K562 (cell line): Measurements from ENCODE around the gene COL24A1.

ENCODE experiments used
- BCL6 ChIP-seq: fragments of 250-450 bp; sonication (Bioruptor Pico); IDR thresholded peaks from 2 replicates; pipeline ENCODE4 v1.4.0; 2020
- CGGBP1 ChIP-seq: fragments of 250-450 bp; sonication (Bioruptor Pico); IDR thresholded peaks from 2 replicates; pipeline ENCODE4 v1.9.0; 2021; ENCODE audit warnings: mild to moderate bottlenecking
- CHD1 ChIP-seq: fragments of 200-600 bp; sonication (generic); IDR thresholded peaks from one replicate; pipeline ENCODE4 v1.6.1; 2012; ENCODE audit warnings: mild to moderate bottlenecking, moderate library complexity, low read length, inconsistent platforms
- CHD4 ChIP-seq: fragments of 200-600 bp; sonication (generic); IDR thresholded peaks from 3 replicates; pipeline ENCODE4 v1.6.1; 2012; ENCODE audit warnings: low read depth, mild to moderate bottlenecking, mixed read lengths, low read length, inconsistent platforms; ENCODE audit not compliant: insufficient read depth, insufficient replicate concordance, poor library complexity, severe bottlenecking
- CREB3 ChIP-seq: fragments of 450-650 bp; conservative IDR thresholded peaks from 2 replicates; pipeline ENCODE4 v1.6.1; 2016; ENCODE audit warnings: missing genetic modification characterization, low read depth, mild to moderate bottlenecking, missing compliant biosample characterization, moderate library complexity
- DMBX1 ChIP-seq: fragments of 250-450 bp; sonication (Bioruptor Pico); IDR thresholded peaks from 2 replicates; pipeline ENCODE4 v1.8.0; 2022; ENCODE audit warnings: inconsistent platforms, mild to moderate bottlenecking, moderate library complexity, borderline replicate concordance
- JUNB ChIP-seq: fragments of 450-650 bp; formaldehyde crosslinking; conservative IDR thresholded peaks from 2 replicates; pipeline ENCODE4 v1.4.0; 2020; ENCODE audit warnings: mild to moderate bottlenecking
- TF ChIP-seq, protein P1 (sequence below): fragments of 450-650 bp; IDR thresholded peaks from 2 replicates; pipeline ENCODE4 v1.6.1; 2016; ENCODE audit warnings: mild to moderate bottlenecking, moderate library complexity
- TF ChIP-seq, protein P2 (sequence below), 3 experiments: IDR thresholded peaks in 2 of 3; conservative IDR thresholded peaks in 1 of 3; 2 replicates each; pipeline ENCODE4 v1.5.1; 2011 to 2012; ENCODE audit warnings: low read length in 3 of 3, mild to moderate bottlenecking in 3 of 3, control low read depth in 2 of 3, improper control_type of control experiment in 1 of 3, inconsistent platforms in 1 of 3, low read depth in 1 of 3, mixed read lengths in 1 of 3, moderate library complexity in 1 of 3; ENCODE audit not compliant: insufficient read depth in 2 of 3

- no peak for TF ChIP-seq DMBX1 (CRISPR knock-in tag)
- TF ChIP-seq CHD1 = no peak
- TF ChIP-seq CGGBP1 (CRISPR knock-in tag) = no peak
- TF ChIP-seq, protein P1, sequence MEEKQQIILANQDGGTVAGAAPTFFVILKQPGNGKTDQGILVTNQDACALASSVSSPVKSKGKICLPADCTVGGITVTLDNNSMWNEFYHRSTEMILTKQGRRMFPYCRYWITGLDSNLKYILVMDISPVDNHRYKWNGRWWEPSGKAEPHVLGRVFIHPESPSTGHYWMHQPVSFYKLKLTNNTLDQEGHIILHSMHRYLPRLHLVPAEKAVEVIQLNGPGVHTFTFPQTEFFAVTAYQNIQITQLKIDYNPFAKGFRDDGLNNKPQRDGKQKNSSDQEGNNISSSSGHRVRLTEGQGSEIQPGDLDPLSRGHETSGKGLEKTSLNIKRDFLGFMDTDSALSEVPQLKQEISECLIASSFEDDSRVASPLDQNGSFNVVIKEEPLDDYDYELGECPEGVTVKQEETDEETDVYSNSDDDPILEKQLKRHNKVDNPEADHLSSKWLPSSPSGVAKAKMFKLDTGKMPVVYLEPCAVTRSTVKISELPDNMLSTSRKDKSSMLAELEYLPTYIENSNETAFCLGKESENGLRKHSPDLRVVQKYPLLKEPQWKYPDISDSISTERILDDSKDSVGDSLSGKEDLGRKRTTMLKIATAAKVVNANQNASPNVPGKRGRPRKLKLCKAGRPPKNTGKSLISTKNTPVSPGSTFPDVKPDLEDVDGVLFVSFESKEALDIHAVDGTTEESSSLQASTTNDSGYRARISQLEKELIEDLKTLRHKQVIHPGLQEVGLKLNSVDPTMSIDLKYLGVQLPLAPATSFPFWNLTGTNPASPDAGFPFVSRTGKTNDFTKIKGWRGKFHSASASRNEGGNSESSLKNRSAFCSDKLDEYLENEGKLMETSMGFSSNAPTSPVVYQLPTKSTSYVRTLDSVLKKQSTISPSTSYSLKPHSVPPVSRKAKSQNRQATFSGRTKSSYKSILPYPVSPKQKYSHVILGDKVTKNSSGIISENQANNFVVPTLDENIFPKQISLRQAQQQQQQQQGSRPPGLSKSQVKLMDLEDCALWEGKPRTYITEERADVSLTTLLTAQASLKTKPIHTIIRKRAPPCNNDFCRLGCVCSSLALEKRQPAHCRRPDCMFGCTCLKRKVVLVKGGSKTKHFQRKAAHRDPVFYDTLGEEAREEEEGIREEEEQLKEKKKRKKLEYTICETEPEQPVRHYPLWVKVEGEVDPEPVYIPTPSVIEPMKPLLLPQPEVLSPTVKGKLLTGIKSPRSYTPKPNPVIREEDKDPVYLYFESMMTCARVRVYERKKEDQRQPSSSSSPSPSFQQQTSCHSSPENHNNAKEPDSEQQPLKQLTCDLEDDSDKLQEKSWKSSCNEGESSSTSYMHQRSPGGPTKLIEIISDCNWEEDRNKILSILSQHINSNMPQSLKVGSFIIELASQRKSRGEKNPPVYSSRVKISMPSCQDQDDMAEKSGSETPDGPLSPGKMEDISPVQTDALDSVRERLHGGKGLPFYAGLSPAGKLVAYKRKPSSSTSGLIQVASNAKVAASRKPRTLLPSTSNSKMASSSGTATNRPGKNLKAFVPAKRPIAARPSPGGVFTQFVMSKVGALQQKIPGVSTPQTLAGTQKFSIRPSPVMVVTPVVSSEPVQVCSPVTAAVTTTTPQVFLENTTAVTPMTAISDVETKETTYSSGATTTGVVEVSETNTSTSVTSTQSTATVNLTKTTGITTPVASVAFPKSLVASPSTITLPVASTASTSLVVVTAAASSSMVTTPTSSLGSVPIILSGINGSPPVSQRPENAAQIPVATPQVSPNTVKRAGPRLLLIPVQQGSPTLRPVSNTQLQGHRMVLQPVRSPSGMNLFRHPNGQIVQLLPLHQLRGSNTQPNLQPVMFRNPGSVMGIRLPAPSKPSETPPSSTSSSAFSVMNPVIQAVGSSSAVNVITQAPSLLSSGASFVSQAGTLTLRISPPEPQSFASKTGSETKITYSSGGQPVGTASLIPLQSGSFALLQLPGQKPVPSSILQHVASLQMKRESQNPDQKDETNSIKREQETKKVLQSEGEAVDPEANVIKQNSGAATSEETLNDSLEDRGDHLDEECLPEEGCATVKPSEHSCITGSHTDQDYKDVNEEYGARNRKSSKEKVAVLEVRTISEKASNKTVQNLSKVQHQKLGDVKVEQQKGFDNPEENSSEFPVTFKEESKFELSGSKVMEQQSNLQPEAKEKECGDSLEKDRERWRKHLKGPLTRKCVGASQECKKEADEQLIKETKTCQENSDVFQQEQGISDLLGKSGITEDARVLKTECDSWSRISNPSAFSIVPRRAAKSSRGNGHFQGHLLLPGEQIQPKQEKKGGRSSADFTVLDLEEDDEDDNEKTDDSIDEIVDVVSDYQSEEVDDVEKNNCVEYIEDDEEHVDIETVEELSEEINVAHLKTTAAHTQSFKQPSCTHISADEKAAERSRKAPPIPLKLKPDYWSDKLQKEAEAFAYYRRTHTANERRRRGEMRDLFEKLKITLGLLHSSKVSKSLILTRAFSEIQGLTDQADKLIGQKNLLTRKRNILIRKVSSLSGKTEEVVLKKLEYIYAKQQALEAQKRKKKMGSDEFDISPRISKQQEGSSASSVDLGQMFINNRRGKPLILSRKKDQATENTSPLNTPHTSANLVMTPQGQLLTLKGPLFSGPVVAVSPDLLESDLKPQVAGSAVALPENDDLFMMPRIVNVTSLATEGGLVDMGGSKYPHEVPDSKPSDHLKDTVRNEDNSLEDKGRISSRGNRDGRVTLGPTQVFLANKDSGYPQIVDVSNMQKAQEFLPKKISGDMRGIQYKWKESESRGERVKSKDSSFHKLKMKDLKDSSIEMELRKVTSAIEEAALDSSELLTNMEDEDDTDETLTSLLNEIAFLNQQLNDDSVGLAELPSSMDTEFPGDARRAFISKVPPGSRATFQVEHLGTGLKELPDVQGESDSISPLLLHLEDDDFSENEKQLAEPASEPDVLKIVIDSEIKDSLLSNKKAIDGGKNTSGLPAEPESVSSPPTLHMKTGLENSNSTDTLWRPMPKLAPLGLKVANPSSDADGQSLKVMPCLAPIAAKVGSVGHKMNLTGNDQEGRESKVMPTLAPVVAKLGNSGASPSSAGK = no peak
- TF ChIP-seq CREB3 = no peak
- no peak for TF ChIP-seq CHD4
- no peak for TF ChIP-seq JUNB (CRISPR knock-in tag)
- TF ChIP-seq, protein P2, sequence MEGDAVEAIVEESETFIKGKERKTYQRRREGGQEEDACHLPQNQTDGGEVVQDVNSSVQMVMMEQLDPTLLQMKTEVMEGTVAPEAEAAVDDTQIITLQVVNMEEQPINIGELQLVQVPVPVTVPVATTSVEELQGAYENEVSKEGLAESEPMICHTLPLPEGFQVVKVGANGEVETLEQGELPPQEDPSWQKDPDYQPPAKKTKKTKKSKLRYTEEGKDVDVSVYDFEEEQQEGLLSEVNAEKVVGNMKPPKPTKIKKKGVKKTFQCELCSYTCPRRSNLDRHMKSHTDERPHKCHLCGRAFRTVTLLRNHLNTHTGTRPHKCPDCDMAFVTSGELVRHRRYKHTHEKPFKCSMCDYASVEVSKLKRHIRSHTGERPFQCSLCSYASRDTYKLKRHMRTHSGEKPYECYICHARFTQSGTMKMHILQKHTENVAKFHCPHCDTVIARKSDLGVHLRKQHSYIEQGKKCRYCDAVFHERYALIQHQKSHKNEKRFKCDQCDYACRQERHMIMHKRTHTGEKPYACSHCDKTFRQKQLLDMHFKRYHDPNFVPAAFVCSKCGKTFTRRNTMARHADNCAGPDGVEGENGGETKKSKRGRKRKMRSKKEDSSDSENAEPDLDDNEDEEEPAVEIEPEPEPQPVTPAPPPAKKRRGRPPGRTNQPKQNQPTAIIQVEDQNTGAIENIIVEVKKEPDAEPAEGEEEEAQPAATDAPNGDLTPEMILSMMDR (IDR thresholded peaks at IDR 0.05 in 2 of 3, conservative IDR thresholded peaks at IDR 0.05 in 1 of 3; ENCODE audit: insufficient read depth in 2 of 3, low read depth in 1 of 3, low read length in 3 of 3) = no peak
- TF ChIP-seq BCL6 (CRISPR knock-in tag) = no peak
Observed at GRCh38 chr1:85743814-85744213, 412.8 kb downstream of the COL24A1 start.
